22Rv1 (cell line): Measurements from ENCODE around the gene NBEA.

Experiments used
- CTCF ChIP-seq: fragments of 450-650 bp; IDR thresholded peaks from 2 replicates; pipeline ENCODE4 v1.5.1; 2017; ENCODE audit warnings: mild to moderate bottlenecking
- ZFX ChIP-seq: fragments of 450-650 bp; IDR thresholded peaks from 2 replicates; pipeline ENCODE4 v1.6.1; 2017; ENCODE audit warnings: antibody characterized with exemption, borderline replicate concordance

GRCh38 chr13:35567406-35567980 lies 625.4 kb downstream of the NBEA start:
- TF ChIP-seq CTCF = no peak
- TF ChIP-seq ZFX = no peak
